ENCODE data around the gene ANKRD55. TPM values are rescaled to one million over a fixed set of nuclear protein-coding genes. Genes with fewer than 3 reads are reported as not detected.

Gene ANKRD55
- total RNA-seq, 2 experiments from 2014 or later = 9.7 to 10.2 TPM

- POLR2A ChIA-PET = no interaction called here
- H3K27ac Mint-ChIP-seq = no peak overlapping the region
- peaks cover 4% of the 10 kb centered on the region for H3K4me1 Mint-ChIP-seq (ENCODE audit: low read depth)
- TF ChIP-seq CTCF (IDR thresholded peaks at IDR 0.05) = no peak
- Histone ChIP-seq H3K27ac (ENCODE audit: low read depth in 1 of 2, low read length in 2 of 2) (no peak overlapping the region), H3K36me3 (ENCODE audit: insufficient read depth, low read length) (no peaks in the 10 kb centered on the region), H3K27me3 (ENCODE audit: control insufficient read depth in 1 of 2, insufficient read depth in 2 of 2, low read length in 2 of 2) (no peaks in the 10 kb centered on the region), H3K4me1 (ENCODE audit: insufficient read depth, low read length) (no peaks in the 10 kb centered on the region), H3K4me3 (ENCODE audit: low read length) (no peak overlapping the region), H3K9me3 (ENCODE audit: control insufficient read depth in 1 of 2, insufficient read depth in 1 of 2, low read length in 2 of 2) (peaks cover 0 to 8% of the 10 kb centered on the region in 2 experiments)
- DNase-seq (no peak), ATAC-seq (ENCODE audit: poor library complexity) (no peak)
- no peaks in the 10 kb centered on the region for H3K36me3 Mint-ChIP-seq (ENCODE audit: low read depth)
- CTCF ChIA-PET = no interaction called here
- intact Hi-C loops (cut with DNase I, micrococcal nuclease) = no loop called here
- H3K27me3 Mint-ChIP-seq = no peaks in the 10 kb centered on the region
- no peak overlapping the region for H3K4me3 Mint-ChIP-seq
- no peaks in the 10 kb centered on the region for H3K9me3 Mint-ChIP-seq
Measured at GRCh38 chr5:56255502-56255901, 22.4 kb upstream of the ANKRD55 start.

DNA sequence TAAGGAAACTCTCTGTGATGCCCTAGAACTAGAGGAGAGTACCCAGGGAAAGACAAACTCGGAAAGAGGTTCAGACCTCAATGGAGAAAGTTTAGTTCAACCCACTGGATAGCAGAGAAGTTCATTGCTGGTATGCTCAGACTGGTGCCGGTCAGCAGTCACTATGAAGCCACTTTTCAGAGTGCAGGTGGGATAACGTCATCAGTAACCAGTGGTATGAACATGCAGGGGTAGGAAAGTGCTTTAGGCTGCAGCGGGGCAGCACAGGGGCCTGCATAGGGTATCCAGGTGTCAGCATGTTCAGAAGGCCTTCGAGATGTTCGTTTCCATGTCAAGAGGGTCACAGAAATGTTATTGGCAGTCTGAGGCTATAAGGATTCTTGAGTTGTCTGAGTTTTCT, 20.8 kb upstream of the ANKRD55 start:
- Histone ChIP-seq H3K9me3 (ENCODE audit: control insufficient read depth in 1 of 2, insufficient read depth in 1 of 2, low read length in 2 of 2) (peaks cover 0 to 8% of the 10 kb centered on the region in 2 experiments), H3K36me3 (ENCODE audit: insufficient read depth, low read length) (no peaks in the 10 kb centered on the region), H3K27me3 (ENCODE audit: control insufficient read depth in 1 of 2, insufficient read depth in 2 of 2, low read length in 2 of 2) (no peaks in the 10 kb centered on the region), H3K27ac (ENCODE audit: low read depth in 1 of 2, low read length in 2 of 2) (no peak overlapping the region), H3K4me3 (ENCODE audit: low read length) (no peak overlapping the region), H3K4me1 (ENCODE audit: insufficient read depth, low read length) (no peaks in the 10 kb centered on the region)
- POLR2A ChIA-PET = no interaction called here
- H3K4me1 Mint-ChIP-seq (ENCODE audit: low read depth) = peaks cover 4% of the 10 kb centered on the region
- no peaks in the 10 kb centered on the region for H3K9me3 Mint-ChIP-seq
- intact Hi-C loops (cut with DNase I, micrococcal nuclease) = no loop called here
- no peak overlapping the region for H3K4me3 Mint-ChIP-seq
- no peak for TF ChIP-seq CTCF (IDR thresholded peaks at IDR 0.05)
- no peak for DNase-seq
- no peak overlapping the region for H3K27ac Mint-ChIP-seq
- no peak for ATAC-seq (ENCODE audit: poor library complexity)
- H3K27me3 Mint-ChIP-seq = no peaks in the 10 kb centered on the region
- H3K36me3 Mint-ChIP-seq (ENCODE audit: low read depth) = no peaks in the 10 kb centered on the region
- CTCF ChIA-PET = no interaction called here

DNA sequence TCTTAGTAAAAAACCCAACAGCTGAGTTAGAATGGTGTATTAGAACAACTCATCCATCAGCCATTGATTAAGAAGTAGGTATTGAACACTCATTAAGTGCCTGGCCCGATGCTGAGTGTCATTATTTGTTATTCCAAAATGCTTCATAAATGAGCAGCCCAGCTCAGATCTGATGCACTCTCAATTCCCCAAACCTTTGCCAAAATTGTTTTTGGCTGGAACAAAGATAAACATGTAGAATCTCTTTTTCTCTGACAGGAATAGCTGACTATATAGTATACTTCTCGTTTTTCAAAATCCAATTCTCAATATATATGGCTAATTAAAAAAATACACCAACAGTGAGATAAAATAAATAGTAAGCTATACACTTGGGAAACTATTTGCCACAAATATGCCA, 20.0 kb upstream of the ANKRD55 start:
- Histone ChIP-seq H3K36me3 (ENCODE audit: insufficient read depth, low read length) (no peaks in the 10 kb centered on the region), H3K27me3 (ENCODE audit: control insufficient read depth in 1 of 2, insufficient read depth in 2 of 2, low read length in 2 of 2) (no peaks in the 10 kb centered on the region), H3K4me3 (ENCODE audit: low read length) (no peak overlapping the region), H3K9me3 (ENCODE audit: control insufficient read depth in 1 of 2, insufficient read depth in 1 of 2, low read length in 2 of 2) (peaks cover 0 to 2% of the 10 kb centered on the region in 2 experiments), H3K27ac (ENCODE audit: low read depth in 1 of 2, low read length in 2 of 2) (no peak overlapping the region), H3K4me1 (ENCODE audit: insufficient read depth, low read length) (no peaks in the 10 kb centered on the region)
- Mint-ChIP-seq H3K4me3 (no peak overlapping the region), H3K36me3 (ENCODE audit: low read depth) (no peaks in the 10 kb centered on the region), H3K27me3 (no peaks in the 10 kb centered on the region), H3K4me1 (ENCODE audit: low read depth) (peaks cover 4% of the 10 kb centered on the region), H3K27ac (no peak overlapping the region), H3K9me3 (no peaks in the 10 kb centered on the region)
- ATAC-seq (ENCODE audit: poor library complexity) (no peak), DNase-seq (no peak)
- intact Hi-C loops (cut with DNase I, micrococcal nuclease) = no loop called here
- POLR2A ChIA-PET = no interaction called here
- CTCF ChIA-PET = no interaction called here
- TF ChIP-seq CTCF (IDR thresholded peaks at IDR 0.05) = no peak
